CD4-positive, alpha-beta T cell treated with Interleukin-2 at 100 ng/mL for 4 hours (primary cell): ENCODE measurements around the gene ST8SIA1.

ENCODE experiments used
- DNase-seq: peaks from one replicate; pipeline ENCODE4 v3.0.0-alpha.2; 2020; ENCODE audit warnings: low spot score

Gene ST8SIA1

GRCh38 chr12:22283006-22283506 lies 51.5 kb downstream of the ST8SIA1 start:
- no peak for DNase-seq

GRCh38 chr12:22282283-22282682 lies 52.2 kb downstream of the ST8SIA1 start:
- no peak for DNase-seq

DNA sequence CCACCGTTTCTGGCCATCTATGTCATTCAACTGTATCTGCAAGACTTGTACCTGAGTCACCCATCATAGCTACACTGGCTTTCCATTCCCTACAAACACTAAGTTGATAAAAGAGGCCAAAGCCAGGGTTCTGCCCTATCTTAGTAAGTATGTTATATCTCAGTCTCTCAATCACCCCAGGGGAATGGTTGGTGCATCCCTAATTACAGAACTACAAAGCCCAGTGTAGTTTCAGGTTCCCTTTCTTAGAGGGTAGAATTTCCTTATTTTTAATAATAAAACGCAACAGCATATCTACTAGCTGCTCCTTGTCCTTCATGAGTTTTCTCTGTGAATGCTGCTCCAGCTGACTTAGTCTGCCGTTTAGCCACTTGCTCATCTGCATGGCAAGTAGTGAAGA lies 57.6 kb downstream of the ST8SIA1 start:
- no peak for DNase-seq

- no peak for DNase-seq
These were observed 58.2 kb downstream of the ST8SIA1 start for GRCh38 chr12:22276313-22276712.

- DNase-seq, result no peak
These were observed 58.7 kb downstream of the ST8SIA1 start for GRCh38 chr12:22275843-22276242.

GRCh38 chr12:22272335-22273151 lies 62.0 kb downstream of the ST8SIA1 start:
- no peak for DNase-seq

DNA sequence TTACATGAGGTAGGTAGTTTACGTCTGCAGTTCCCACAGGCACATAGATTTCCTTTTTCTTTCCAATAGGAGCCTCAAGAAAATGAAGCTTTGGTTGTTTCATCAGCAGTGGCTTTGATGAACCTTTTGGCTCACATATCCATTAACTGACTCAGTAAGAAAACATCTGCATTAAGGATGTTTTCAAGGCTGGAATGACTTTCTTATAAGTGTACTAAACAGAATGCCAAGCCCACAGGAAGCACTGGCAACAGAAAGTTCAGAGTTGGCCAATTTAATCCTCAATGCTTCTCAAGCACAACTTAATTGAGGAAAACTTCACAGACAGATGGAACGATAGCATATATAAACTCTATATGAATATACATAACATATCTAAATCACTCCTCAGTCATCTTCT lies 63.5 kb downstream of the ST8SIA1 start:
- no peak for DNase-seq

DNA sequence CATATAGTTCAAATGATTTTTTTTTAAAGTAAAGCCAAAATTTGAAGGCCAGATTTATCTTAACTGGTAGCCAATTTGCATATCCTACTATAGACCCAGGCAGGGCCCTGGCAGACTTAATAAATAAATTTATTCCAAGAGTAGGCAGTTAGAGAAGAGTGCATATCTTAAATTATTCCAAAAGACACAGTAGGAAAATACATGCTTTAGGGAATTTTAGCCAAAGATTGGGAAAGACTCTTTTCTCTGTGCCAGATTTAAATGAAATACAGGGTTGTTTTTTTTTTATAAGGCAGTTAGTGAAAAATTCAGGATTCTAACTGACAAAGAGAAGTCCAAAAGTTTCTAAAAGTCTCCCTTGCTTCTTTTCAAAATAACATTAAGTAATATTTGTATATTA lies 65.5 kb downstream of the ST8SIA1 start:
- no peak for DNase-seq

GRCh38 chr12:22268406-22268805 lies 66.1 kb downstream of the ST8SIA1 start:
- DNase-seq, result no peak

DNA sequence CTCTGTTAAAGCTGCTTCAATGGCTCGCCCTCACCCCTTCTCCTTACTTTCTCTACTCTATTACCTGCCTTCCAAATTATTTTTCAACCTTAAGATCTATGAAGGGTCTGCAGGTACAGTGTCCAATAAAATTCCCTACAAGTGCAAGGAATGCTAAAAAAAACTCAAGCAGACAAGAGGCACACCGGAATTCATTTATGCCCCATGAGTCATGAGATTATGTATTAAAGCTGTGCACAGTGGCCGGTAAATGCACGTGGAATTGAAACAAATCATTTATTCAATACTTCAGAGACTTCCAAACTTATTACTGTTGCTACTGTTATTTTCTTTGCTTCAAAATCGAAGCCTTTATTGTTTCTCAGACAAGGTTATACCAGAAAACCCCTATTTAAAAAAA lies 68.4 kb downstream of the ST8SIA1 start:
- no peak for DNase-seq

GRCh38 chr12:22264380-22264779 lies 70.1 kb downstream of the ST8SIA1 start:
- no peak for DNase-seq

DNA sequence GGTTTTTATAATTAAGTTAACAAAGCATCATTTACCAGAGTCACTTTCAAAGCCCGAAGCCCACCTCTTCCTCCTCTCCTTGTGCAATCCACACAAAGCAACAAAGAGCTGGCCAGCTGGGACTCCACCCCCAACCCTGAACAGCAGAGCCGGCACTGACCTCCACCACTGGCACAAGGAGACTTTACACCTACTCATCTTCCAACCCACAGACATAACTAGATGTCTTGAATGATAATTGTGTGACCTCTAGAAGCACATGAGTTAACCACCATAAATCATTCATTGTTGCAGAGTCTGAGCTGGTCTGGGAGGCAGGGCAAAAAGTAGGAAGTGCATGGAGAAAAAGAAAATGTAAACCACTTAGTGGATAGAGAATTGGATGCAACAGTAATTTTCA lies 72.2 kb downstream of the ST8SIA1 start:
- no peak for DNase-seq

- DNase-seq, result no peak
These were observed 77.4 kb downstream of the ST8SIA1 start for GRCh38 chr12:22257100-22257499.

DNA sequence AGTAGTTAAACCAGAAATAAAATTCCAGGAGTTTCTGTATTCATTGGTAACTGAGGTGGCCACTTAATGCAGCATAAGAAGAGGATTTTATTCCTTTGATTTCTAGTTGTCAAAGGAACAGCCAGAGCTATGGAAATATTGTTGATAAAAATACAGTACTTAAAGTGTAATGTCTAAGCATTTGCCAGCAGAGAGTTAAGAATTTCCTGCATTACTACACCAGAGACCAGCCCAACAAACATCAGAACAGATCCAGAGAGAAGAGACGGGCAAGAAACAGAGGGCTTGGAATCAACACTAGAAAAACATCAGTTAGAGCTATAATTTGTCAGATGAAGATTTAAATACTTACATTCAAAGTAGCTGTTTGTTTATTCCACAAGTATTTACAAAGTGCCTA lies 77.9 kb downstream of the ST8SIA1 start:
- DNase-seq, result no peak

DNA sequence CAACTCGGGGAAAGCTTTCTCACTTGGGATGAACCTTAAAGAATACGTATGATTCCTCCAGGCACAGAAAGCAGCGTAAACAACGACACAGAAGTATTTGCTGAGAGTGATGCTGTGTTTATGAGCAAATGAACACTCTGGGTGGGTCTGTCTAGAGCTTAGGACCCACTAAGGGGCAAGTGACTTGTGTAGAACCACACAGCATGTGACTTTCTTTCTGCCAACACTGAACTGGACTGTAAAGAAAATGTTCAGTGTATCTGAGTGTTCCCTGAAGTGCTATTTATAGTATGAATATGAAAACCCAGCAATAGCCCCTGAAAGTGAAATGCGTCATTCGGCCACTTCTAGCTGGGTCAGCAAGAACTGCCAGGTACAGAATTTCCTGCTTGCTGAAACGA lies 78.5 kb downstream of the ST8SIA1 start:
- no peak for DNase-seq

- no peak for DNase-seq
These were observed 79.4 kb downstream of the ST8SIA1 start for GRCh38 chr12:22255097-22255496.

DNA sequence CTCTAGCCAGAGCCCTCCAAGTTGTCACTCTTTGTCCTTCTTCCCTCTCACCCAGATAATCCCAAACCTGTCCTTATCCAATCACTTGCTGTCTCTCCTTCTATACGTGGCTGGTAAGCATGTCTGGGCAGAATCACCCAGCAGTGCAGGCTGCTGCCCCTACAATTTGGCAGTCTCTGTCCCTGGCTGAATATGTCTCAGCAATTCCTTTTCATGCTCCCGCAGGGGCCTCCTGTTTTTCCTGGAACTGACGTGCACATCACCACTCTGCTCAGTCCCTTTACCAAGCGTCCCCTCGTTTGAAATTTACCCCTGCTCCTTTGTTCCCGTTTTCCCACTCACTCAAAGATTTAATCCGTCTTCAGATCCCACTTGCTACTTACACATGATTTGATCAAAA lies 80.0 kb downstream of the ST8SIA1 start:
- no peak for DNase-seq

DNA sequence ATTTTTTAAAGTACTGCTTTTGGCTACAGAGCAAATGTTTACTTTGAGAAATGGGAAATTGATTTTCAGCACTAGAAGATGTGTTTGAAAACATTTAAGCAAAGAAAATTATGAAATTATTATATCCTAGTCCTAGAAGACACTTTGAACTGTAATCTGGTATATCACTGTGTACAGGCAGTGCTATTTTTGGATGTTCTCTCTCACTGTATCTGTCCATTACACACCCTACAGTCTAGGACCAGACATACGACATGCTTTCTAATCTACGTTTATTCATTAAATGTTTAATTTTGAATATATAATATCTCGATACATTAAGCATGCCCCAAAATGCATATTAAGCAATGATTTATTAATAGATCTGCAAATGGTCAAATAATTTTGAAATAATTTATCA lies 82.5 kb downstream of the ST8SIA1 start:
- no peak for DNase-seq

DNA sequence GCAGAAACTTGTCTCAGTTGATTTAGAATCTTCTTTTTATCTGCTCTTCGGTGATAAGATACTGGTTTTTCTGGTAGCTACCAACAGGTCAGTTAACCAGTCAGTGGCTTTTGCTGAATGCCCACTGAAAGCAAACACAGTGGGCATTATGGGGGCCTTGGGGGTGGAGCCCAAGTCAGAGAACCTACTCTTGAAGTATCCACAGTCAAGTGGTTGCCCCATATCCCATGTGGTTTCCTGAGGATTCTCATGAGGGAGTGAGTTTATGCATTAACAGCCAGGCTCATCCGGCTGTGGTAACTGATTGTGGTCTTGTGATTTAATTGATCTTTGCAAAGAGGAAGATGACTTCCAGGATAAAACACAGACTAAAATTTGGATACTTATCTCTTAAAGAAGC lies 83.7 kb downstream of the ST8SIA1 start:
- DNase-seq, result no peak

DNA sequence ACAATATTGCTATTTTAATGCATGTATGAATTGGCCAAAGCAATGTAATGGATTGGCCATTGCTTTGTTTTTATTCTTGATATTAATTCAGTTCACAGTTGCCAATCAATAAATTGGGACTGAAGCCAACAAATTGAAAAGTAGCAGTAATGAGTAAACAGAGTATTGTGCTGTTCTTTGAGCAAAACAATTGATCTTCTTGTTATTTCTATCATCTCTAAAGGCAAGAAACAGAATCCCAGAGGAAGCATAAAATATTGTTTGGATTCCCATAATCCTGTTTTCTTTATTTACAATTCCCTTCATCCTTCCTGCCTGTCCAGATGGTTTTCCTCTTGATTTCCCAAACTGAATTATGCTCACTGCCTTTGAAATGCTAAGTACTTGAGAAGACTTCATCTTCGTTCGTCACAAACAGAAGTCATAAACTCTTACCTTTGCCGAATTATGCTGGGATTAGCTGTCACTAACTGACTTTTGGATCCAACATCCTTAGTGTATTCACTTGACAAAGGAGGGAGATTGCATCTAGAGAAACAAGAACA lies 85.9 kb downstream of the ST8SIA1 start:
- no peak for DNase-seq

GRCh38 chr12:22248121-22248520 lies 86.4 kb downstream of the ST8SIA1 start:
- DNase-seq, result no peak

- DNase-seq, result no peak
These were observed 88.2 kb downstream of the ST8SIA1 start for GRCh38 chr12:22246217-22246846.

DNA sequence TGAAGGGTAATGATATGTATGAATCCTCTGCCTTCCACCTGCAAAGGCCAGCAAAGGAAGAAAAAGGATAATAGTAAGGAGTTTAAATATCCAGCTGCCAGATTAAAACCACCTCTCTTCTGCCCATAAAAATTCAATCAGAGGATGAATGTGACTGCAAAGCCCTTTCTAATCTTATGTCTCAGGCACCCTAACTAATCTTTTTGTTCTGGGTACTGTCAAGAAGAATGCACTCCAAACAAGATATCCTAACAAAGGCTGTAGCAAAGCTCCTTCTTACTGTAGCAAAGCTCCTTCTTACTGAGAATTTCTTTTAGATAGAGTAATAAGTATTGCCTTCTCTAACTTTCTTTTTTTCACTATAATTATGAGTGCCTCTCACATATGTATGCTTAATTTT lies 91.8 kb downstream of the ST8SIA1 start:
- no peak for DNase-seq
